ENCODE results near the gene HIF3A. TPM values are rescaled to one million over a fixed set of nuclear protein-coding genes. Genes with fewer than 3 reads are reported as not detected.

HIF3A gene
- total and polyA plus RNA-seq, 9 of the 15 experiments (the other 6 are each of a cell fraction or from before 2014, with no cell fraction given): 0.29 TPM; not detected in 8

- TF ChIP-seq SMARCA5 (IDR thresholded peaks at IDR 0.05) (0 out of 2 replicates have a peak, but pooled peaks have one; percentile 10), ELF1 (tag; IDR thresholded peaks at IDR 0.05) (peak; percentile 8; the same call in 1 of the 2 replicates), ZNF165 (CRISPR knock-in tag; IDR thresholded peaks at IDR 0.05; ENCODE audit: borderline replicate concordance) (no peak), ZNF77 (CRISPR knock-in tag; IDR thresholded peaks at IDR 0.05) (no peak), SMARCA4 (IDR thresholded peaks at IDR 0.05) (no peak), ZSCAN29 (IDR thresholded peaks at IDR 0.05) (no peak), HBP1 (CRISPR knock-in tag; IDR thresholded peaks at IDR 0.05) (0 out of 2 replicates have a peak, but pooled peaks have one; percentile 0), ZNF449 (CRISPR knock-in tag; IDR thresholded peaks at IDR 0.05) (no peak), CHD4 (IDR thresholded peaks at IDR 0.05; ENCODE audit: insufficient read depth, insufficient replicate concordance, low read depth, low read length, poor library complexity, severe bottlenecking) (peak; percentile 74), MGA (IDR thresholded peaks at IDR 0.05) (0 out of 2 replicates have a peak, but pooled peaks have one; percentile 36), LARP7 (IDR thresholded peaks at IDR 0.05) (0 out of 2 replicates have a peak, but pooled peaks have one; percentile 3)
Measured at GRCh38 chr19:46347572-46347883, 50.7 kb downstream of the HIF3A start (continued).
